ENCODE measurements around the gene SCAF8.
A peak's percentile ranks its signal among the peaks of the same experiment; 100 is the strongest.

Gene SCAF8

DNA sequence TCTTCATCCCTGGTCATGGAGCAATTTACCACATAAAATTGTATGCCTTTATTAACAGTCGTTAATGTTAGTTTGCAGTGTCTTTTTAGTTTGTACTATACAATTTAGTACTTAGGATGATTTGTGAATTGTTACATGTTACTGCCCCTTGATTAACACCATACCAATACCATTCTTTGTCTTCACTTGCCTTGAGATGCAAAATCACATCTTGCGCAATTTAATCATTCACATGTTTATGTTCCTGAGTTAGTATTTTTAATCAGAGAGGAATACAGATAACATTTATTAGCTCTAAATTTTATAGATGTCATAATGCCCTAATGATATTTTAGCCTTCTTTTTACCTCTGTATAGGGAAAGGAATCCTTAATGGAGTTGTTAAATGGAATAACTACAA is 114.1 kb downstream of the SCAF8 start:
- DNase-seq, result no peak

DNA sequence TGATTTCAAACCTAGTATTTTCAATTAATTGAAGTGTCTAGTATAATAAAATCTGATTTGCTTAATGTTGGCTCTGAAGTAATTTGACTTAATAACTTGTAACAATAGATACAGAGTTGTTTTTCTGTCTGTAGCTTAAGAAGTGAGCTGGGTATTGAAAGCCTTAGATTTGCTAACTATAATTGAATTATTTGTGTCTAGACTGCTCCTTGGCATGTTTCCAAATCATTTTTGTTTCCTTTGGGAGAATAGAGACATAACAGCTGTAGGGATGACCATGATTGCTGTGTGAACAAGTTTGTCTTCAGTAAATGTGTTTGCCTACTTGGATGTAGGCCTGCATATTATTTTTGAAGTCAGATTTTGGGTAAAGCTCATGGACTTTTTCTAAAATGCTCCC is 115.4 kb downstream of the SCAF8 start:
- no peak for DNase-seq

- no peak for DNase-seq
Observed at GRCh38 chr6:154849475-154849874, 116.3 kb downstream of the SCAF8 start.

GRCh38 chr6:154852687-154853086 is 119.5 kb downstream of the SCAF8 start:
- DNase-seq, result no peak

- no peak for DNase-seq
Observed at GRCh38 chr6:154857529-154857928, 124.3 kb downstream of the SCAF8 start.

DNA sequence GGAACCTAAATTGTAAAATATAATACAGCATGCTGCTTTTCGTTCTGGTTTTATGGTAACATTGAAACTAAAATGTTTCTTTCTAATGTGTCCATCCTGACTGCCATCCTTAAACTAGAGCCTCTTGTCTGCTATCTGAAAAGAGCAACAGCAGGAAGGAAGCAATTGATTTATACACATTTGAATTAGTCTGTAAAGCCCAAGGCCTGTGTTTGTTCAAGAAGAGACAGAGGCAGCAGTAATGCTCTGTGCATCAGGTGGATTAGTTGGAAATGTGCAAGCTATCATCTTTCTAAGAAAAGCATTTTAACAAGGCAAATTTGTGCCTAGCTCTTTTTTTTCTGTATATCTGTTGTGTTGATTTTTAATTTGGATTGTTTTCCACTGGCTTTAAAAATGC is 128.6 kb downstream of the SCAF8 start:
- DNase-seq, result no peak

- DNase-seq, result no peak
Observed at GRCh38 chr6:154862536-154862935, 129.3 kb downstream of the SCAF8 start.

DNA sequence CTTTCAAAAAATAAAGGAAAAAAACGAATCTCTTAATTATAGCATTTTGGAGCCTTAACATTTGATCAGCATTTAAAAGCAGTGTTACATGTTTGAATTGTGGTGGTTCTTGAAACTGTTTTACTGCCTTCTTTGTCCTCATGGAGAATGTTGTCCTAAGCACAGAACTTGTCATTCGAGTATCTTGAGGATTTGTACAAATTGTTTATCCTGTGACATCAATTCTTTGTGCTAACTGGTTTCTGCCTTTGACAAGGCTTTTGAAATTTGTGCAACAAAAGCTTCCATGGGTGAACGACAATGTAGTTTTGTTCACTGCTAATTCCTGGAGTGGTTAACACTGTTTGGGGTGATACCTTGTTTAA is 130.8 kb downstream of the SCAF8 start:
- DNase-seq, result no peak

GRCh38 chr6:154865291-154865690 is 132.1 kb downstream of the SCAF8 start:
- DNase-seq, result peak; percentile 17

DNA sequence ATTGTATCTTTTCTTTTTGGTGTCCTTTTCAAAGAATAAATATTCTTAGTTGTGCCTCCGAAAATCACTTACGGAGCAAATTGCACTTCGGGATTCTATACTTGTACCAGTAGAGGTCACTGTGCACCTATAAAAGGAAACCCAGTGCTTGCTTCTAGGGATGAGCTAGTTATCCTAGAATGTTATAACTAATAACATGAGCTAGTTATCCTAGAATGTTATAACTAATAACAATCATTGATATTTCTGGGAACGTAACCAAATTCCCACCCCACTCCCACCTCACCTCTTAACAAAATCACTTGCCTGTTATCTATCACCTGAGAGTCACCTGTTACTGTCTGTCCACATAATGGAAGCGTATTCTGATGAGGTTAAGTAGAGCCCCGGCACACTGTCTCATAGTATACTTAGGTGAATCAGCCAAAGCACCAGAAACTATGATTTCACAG is 135.0 kb downstream of the SCAF8 start:
- peak; percentile 40 for DNase-seq

GRCh38 chr6:154872542-154873114 is 139.4 kb downstream of the SCAF8 start:
- DNase-seq, result no peak

- DNase-seq, result no peak
Observed at GRCh38 chr6:154873546-154873945, 140.3 kb downstream of the SCAF8 start.

- DNase-seq, result no peak
Observed at GRCh38 chr6:154874773-154875592, 141.8 kb downstream of the SCAF8 start.

DNA sequence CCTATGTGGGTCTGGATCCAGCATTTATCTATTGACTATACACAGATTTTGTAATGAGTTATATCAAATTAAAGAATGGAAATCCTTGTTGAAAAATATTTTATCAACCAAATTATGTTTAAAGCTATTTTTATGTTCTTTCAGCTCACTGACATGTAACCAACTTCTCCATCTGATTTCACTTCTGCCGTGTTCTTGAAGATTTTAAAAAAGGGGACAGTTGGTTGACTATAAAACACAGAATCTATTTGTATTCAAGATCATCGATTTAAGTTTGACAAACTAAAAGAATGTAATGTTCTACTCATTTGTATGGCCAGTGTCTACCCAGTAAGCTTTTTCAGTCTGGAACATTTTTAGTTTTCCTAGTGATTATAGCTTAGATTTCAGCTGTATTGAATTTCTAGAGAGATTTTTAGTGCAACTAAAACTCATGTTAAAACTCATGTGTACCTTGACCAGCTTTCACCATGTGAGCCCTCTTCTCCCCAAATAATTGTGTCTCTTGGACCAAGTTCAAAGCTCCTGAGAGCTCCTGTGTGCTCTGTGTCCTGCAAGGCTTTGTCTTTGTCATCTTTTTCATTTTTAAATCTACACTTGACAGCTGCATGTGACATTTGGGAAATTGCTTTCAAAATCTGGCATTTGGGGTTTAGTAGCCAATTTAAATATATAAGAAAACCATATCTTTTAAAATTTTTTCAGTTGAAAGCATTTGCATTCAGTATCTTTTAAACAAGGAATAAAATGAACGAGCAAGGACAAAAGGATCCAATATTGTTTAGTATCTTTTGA is 143.5 kb downstream of the SCAF8 start:
- DNase-seq, result no peak

GRCh38 chr6:154878871-154879491 is 145.8 kb downstream of the SCAF8 start:
- peak; percentile 4 for DNase-seq

DNA sequence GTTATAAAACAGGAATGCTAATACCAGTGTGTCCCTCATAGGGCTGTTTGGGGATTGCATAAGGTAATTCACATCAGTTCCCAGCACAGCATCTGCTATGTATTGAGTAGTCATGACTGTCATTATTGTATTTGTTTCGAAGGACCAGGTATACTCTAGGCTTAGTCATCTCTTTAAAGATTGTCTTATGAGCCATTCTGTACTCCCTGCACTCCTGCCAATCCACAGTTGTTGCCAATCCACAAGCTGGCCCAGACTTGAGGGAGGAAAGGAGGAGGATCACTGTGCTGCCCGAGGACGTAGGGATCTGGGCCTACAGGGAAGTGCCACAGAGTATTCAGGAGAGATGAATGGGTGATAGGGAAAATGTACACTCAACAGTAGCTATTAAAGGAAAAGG is 148.9 kb downstream of the SCAF8 start:
- DNase-seq, result peak; percentile 34
